Femur (tissue), 1 donor: ENCODE results near the gene PPP2R2C.

Experiments
- DNase-seq: peaks from one replicate; pipeline ENCODE4 v3.0.0-alpha.2; 2017

The PPP2R2C gene

DNA sequence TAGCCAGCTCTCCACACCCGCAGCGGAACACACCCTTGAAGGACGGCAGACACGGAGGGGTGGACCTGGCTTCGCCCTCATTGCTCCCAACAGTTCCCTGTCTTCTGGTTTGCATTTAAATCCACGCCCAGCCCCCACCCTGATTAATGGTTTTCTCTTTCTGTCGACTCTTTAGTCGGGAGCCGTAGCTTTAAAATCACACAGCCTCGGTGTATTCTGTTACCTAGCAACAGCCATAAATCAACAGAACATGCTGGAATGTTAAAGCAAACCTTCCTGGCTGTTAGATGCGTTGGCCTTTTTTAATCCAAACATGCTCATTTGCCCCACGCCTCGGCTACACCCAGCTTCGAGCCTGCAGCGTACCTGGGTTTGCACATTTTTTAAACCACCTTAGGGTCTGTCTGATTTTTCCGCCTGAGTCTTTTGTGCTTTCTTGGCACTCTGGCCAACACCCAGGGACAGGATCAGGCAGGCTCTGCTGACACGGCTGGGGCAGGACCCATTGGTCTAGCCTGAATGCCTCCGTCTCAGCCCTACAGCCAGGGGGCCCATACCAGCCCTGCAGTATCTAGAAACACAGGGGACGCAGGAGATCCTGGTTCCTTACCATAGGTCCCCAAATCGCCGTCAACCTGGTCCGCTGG lies 21.4 kb upstream of the PPP2R2C start:
- DNase-seq, result no peak

- no peak for DNase-seq
These were observed 20.6 kb upstream of the PPP2R2C start for GRCh38 chr4:6492861-6493657.

DNA sequence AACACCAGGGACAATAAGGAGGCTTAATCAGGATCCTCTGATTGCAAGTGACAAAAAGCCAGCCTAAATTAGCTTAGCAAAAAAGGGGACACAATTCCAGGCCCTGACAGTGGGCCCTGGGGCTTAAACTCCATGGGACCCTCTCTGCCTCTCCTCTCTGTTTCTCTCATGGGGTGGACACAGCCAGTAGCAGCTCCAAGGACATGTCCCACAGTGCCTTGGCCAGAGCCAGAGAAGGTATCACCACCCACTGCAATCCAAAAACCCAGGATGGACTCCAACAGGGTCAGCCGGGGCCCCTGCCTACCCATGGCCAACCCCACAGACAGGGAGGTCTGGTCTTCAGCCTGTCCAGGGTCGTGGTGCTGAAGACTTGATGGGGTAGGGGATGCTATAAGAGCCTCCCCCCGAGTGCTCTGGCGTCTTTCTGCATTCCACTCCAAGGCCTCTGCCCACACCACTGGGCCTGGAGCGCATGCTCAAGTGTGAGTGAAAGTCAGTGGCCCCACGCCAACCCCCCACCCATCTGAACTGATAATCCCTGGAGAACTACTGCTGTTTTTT lies 19.7 kb upstream of the PPP2R2C start:
- no peak for DNase-seq

DNA sequence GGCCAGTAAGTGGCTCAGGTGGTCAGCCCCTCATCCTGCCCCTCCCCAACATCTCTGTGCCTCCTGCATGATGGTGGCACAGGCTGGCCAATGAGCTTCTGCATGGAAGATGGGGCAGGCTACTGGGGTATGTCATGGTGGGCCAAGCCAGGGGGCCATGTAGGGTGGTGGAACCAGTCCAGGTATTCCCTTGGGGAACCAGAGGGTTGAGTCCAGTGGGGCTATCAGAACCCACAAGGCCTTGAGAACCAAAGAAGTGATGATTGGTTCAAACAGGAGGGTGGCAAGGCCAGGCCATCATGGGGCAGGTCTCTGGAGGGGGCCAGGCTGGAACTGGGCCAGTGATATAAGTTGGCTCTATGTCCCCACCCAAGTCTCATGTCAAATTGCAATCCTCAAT lies 18.8 kb upstream of the PPP2R2C start:
- DNase-seq, result no peak

GRCh38 chr4:6489927-6490326 lies 17.5 kb upstream of the PPP2R2C start:
- no peak for DNase-seq

GRCh38 chr4:6487466-6487865 lies 15.1 kb upstream of the PPP2R2C start:
- no peak for DNase-seq

DNA sequence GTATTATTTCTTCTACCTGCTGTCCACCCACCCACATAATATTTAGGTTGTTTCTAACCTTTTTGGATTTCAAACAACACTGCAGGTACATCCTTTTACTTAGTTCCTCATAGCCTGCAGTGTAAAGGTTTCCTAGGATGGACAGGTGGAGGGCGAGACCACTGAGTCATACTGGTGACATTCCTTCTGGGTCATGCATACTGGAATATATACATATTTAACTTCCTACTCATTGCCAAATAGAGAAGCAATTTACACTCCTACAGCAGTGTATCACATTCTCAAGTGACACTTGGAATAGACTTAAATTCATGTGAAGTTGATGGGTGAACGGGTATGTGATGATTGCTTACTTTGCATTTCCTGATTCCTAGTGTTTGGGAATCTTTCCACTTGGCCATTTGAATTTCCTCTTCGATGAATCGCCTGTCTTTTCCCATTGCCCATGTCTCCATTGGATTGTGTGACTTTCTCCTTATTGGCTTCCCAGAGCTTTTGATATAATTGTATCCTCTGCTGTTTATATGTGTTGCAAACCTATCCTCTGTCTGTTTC lies 8.2 kb upstream of the PPP2R2C start:
- no peak for DNase-seq

DNA sequence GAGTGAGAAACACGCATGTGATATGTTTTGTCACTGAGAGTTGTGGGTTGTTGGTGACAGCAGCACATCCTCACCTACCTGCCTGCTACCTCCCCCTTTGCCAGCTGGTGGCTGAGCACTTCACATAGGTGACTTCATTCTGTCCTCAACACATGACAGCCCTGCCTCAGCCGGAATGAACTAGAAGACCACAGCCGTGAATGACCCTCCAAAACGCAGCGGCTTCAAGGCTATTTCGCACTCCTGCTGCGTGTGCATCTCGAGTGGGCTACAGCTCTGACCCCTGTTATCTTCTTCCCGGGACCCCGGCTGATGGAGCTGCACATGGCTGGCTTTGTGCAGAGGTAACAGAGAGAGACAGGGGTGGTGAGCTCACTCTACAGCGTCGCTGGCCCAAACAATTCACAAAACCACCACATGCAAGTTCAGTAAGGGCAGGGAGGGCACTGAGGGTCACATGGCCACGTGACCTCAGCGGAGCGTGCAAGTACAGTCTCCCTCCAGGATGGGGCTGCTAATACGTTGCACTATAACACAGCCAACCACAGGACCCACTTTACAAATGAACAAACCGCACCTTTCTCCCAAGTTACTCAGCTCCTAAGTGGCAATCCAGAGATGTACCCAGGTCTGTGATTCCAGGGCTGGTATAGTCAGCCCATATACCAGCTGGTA lies 6.3 kb upstream of the PPP2R2C start:
- DNase-seq, result no peak

- DNase-seq, result no peak
These were observed 4.5 kb upstream of the PPP2R2C start for GRCh38 chr4:6476893-6477292.

DNA sequence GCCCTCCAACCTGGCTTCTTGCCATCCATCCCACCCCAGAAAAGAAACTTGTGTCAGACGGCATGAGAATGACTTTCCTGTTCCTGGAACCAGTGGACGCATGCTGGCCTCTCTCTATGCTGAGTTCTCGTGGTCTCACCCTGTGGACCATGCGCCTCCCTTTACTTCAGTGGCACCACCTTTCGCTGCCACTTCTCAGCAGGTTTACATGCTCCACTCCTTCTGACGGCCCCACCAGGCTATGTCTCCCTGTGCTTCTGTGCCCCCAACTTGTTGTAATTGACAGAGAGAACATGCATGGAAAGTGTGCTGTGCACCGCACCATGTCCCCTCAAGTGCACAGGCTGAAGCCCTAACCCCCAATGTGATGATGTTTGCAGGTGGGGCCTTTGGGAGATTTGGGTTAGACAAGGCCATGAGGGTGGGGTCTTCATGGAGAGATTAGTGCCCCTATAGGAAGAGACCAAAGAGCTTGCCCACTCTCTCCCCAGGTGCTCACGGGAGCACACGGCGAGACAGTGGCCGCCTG lies 3.1 kb upstream of the PPP2R2C start:
- no peak for DNase-seq

GRCh38 chr4:6474705-6475457 lies 2.5 kb upstream of the PPP2R2C start:
- no peak for DNase-seq

DNA sequence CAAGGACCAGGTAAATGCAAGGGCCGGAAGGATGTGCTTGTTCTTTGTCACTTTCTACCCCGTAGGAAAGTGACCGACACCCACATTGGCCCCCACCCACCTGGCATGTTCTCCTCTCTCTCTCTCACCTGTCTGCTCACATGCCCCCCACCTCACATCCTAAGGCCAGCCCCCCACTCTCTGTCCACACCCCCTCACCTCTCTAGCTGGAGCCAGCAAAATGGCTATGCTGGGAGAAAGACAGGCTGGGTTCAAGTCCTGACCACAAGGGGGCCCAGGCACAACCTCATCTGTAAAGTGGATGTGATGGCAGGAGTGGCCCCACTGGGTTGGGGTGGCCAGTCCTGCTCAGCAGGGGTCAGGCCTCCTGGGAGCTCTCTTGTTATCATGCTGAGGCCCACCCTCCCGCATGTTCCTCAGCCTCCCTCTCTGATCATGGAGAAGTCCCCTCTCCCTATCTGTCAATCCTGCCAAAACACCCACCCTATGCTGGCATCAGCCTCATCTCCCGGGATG lies 1.7 kb upstream of the PPP2R2C start:
- no peak for DNase-seq

- DNase-seq, result no peak
These were observed 1.0 kb upstream of the PPP2R2C start for GRCh38 chr4:6473264-6474052.

DNA sequence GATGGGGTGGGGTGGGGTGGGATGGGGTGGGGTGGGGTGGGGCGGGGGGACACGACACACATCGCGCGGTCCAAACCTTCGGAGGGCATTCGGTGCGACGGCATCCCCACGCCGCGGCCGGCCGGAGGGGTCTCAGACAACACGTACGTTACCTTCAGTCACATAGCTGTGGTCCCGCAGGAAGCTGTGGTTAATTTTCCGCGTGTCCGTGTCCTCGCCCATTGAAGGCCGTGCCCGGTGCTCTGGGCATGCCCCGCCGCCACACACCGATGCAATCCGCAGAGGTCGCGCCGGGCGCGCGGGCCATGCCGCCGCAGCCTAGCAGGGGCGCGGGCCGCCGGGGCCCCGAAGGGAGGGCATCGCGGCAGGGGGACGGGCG lies 417 bp downstream of the PPP2R2C start:
- peak; percentile 2 for DNase-seq

- peak; percentile 5 for DNase-seq
These were observed 957 bp downstream of the PPP2R2C start for GRCh38 chr4:6471307-6472007.

- peak; percentile 33 for DNase-seq
These were observed 1.7 kb downstream of the PPP2R2C start for GRCh38 chr4:6470502-6471306.

DNA sequence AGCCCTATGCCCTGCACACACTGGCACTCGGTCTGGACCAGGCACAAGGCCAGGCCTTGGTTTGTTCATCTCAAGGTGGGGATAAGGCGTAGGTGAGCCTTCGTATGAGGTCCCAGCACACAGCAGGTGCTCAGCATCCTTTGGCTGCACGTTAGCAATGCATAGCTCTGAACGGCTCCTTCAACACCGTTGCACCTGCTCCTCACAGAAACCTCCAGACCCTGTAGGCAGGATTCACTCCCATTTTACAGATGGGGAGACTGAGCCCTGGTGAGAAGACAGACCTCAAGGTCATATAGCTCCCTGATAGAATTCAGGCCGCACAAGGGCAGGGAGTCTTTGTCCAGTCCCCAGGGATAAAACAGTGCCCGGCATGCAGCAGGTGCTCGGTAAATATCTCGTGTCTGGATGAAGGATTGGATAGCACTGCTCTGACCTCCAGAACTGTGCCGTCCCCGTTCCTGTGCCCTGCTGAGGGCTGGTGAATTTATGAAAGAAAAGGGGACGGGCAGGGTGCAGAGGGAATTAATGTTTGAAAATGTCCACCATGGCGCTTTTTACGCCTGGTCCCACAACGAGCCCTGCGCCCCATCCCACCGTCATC lies 2.4 kb downstream of the PPP2R2C start:
- no peak for DNase-seq

DNA sequence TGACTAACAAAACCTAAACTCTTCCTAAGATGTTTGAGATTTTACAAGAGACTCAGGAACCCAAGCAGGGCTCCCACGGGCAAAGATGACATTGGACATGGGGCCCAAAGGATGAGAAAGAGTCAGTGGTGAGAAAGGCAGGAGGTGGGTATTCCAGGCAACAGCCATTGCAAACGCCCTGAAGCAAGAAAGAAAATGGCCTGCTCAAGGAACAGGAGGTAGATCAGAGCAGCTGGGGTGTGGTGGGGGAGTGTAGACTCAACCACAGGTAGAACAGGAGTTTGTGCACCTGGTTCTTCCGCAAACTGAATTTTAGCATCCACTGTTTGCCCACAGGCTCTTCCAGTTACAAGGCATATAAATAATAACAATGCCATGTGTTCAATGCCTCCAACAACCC lies 3.3 kb downstream of the PPP2R2C start:
- DNase-seq, result no peak

DNA sequence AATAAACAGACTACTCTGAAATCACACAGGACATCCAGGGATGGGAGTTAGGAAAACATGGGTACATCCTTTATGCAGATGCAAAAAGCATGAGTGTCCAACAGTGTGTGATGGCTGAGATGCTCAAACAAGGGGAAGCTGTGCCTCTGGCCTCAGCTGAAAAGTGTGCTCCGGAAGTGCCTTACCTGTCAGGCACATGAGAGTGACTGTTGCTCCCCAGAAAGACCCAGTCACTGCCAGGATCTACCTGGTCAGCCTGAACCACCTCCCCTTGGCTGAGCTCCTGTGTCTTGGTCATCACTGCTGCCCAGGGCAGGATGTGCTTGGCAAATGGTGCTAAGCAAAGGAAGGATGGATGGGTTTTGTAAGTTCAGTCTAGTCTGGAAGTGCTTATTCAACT lies 4.0 kb downstream of the PPP2R2C start:
- DNase-seq, result no peak
